Left renal pelvis (tissue), 4 donors: ENCODE results near the gene ACOT8. TPM values are rescaled to one million over a fixed set of nuclear protein-coding genes. Genes with fewer than 3 reads are reported as not detected.
"Not testable (repeated sequence)": the region's sequence is repeated elsewhere in the genome, so short reads cannot be mapped to it uniquely, and the experiment has no call there.

Experiments used
- DNase-seq, 4 donors: peaks; one replicate each; pipeline ENCODE4 v3.0.0-alpha.2; 2013; ENCODE audit warnings: low read depth in 4 of 4, low spot score in 3 of 4
- polyA plus RNA-seq, 4 donors: library from polyadenylated mRNA; unstranded; fragments of 120-200 nt; gene quantifications; one replicate each; pipeline ENCODE4 v1.2.1, GENCODE V29; 2013; ENCODE audit not compliant: insufficient read length in 4 of 4

Gene ACOT8
- polyA plus RNA-seq, 4 donors = 16.9 to 31.3 (median 22.8) TPM

DNA sequence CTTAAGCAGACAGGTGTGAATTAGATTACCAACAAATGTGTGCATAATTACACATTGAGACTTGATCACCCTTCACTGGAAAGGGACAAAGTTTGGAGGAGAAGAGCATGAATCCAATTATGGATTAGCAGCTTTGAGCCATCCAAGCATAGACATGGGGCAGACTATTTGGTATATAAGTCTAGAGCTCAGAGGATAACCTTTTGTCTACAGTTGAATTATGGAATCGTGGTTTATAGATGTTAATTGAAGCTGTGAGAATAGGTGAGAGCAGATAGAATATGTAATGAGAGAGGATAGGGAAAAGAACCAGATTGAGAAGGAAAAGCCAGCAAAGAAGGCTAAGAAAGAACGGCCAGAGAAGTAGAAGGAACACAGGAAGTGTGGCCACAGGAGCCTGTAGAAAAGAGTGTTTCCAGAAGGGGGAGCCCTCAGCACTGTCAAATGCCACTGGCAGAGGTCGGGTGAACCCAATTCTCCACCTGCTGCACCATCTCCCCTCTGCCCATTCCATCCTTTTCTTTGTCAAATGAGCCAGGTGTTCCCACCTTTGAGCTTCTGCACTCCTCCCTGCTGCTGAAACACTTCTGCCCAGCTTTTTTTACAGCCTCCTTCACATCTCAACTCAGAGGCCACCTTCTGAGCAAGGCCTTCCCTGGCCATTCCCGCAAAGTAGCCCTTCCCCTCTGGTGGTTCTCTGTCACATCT, 58.1 kb downstream of the ACOT8 start:
- no peak for DNase-seq

DNA sequence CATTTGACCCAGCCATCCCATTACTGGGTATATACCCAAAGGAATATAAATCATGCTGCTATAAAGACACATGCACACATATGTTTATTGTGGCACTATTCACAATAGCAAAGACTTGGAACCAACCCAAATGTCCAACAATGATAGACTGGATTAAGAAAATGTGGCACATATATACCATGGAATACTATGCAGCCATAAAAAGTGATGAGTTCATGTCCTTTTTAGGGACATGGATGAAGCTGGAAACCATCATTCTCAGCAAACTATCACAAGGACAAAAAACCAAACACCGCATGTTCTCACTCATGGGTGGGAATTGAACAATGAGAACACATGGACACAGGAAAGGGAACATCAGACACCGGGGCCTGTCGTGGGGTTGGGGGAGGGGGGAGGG, 59.2 kb downstream of the ACOT8 start:
- DNase-seq = not testable (repeated sequence)

DNA sequence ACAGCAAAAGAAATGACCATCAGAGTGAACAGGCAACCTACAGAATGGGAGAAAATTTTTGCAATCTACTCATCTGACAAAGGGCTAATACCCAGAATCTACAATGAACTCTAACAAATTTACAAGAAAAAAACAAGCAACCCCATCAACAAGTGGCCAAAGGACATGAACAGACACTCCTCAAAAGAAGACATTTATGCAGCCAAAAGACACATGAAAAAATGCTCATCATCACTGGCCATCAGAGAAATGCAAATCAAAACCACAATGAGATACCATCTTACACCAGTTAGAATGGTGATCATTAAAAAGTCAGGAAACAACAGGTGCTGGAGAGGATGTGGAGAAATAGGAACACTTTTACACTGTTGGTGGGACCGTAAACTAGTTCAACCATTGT, 59.7 kb downstream of the ACOT8 start:
- not testable (repeated sequence) for DNase-seq

DNA sequence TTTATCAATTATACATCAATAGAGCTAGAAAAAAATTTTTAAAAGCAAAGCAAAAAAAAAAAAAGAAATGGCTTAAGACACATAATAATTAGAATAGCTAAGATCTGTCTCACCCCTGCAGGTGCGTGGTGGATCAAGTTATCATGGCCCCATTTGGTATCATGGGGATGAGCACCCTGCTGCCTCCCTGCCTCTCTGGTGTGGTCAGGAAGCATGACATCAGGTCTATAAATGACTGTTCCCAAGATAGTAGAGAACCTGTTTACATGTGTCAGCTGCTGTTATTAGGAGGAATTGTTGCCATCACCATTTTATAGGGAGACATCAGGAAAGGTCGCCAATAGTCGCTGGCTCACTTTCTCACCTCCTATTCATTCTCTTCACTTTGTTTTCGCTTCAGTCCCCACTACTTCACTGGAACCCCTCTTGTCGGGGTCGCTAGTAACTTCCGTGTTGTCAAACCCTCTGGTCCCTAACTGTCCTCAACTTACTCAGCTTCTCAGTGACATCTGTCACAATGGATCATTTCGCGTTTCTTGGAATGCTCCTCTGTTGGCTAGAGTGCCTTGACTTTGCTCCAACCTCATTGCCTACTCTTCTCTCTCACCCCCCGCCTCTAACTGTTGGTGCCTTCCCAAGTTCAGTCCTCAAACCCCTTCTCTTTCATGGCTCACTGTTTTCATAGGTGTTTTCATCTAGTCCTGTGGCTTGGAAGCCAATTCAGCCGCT, 60.7 kb downstream of the ACOT8 start:
- no peak for DNase-seq

DNA sequence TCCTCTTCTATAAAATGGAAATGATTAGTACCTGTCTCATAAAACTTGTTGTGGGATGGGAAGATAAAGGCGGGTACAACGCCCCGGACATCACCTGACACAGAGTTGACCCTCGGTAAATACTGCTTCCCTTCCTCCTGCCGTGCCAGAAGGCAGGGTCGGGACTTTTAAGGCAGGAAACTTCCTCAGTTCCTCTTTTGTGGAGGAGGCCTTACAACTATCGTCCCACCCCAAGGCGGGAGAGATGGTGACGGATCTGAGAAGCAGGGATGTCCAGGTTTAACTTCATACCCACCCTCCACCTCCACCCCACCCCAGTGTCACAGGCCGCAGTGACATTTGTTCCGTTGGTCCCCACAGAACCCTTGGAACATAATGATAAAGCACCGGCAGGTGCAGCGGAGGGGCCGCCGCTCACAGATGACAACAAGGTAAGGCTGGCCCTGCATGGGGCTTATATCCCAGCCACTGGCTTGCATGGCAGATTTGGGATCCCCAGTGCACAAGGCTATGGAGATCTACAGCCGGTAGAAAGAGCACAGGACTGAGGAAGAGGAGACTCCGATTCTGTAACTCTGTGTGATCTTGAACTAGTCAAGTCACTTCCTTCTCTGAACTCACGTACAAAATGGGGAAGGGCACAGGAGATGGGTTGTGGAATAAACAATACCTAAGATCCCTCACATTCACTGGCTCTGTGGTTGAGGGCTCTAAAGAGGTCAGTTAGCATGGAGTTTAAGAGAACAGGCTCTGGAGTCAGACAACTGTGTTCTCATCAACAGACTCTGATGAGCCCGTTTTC, 64.7 kb downstream of the ACOT8 start:
- no peak for DNase-seq

Other genes starting within 250 kb of the ACOT8 start
- gene WFDC10A, start 227.7 kb downstream of the ACOT8 start, polyA plus RNA-seq = not detected
- gene WFDC9, start 226.1 kb downstream of the ACOT8 start, polyA plus RNA-seq = not detected
- not detected for gene WFDC11, start 187.2 kb downstream of the ACOT8 start, polyA plus RNA-seq
- under 1 TPM in 1 of 4 donors, not detected in 3; 0.13 TPM for gene WFDC13, start 155.4 kb downstream of the ACOT8 start, polyA plus RNA-seq
- not detected for gene WFDC10B, start 152.4 kb downstream of the ACOT8 start, polyA plus RNA-seq
- not detected for gene SPINT4, start 135.0 kb downstream of the ACOT8 start, polyA plus RNA-seq
- 1 to 10 TPM in 3 of 4 donors, under 1 TPM in 1; 0.90 to 1.6 (median 1.3) TPM for gene WFDC3, start 65.5 kb downstream of the ACOT8 start, polyA plus RNA-seq
- 10 to 100 TPM; 31.1 to 39.0 (median 34.4) TPM for gene DNTTIP1, start 65.4 kb downstream of the ACOT8 start, polyA plus RNA-seq
- gene UBE2C, start 44.7 kb downstream of the ACOT8 start, polyA plus RNA-seq = 10 to 100 TPM; 59.8 to 69.9 (median 67.4) TPM
- gene TNNC2, start 30.1 kb downstream of the ACOT8 start, polyA plus RNA-seq = 1 to 10 TPM in 1 of 4 donors, under 1 TPM in 3; 0.47 to 1.3 (median 0.58) TPM
- 10 to 100 TPM; 11.5 to 21.1 (median 15.8) TPM for gene SNX21, start 23.6 kb downstream of the ACOT8 start, polyA plus RNA-seq
- gene ZSWIM3, start 222 bp upstream of the ACOT8 start, polyA plus RNA-seq = 1 to 10 TPM; 4.2 to 5.6 (median 4.9) TPM
- 10 to 100 TPM; 11.1 to 19.4 (median 13.9) TPM for gene ZSWIM1, start 23.8 kb upstream of the ACOT8 start, polyA plus RNA-seq
- 1 to 10 TPM; 1.7 to 7.8 (median 2.8) TPM for gene SPATA25, start 30.2 kb upstream of the ACOT8 start, polyA plus RNA-seq
- gene NEURL2, start 33.8 kb upstream of the ACOT8 start, polyA plus RNA-seq = 10 to 100 TPM in 1 of 4 donors, 1 to 10 TPM in 3; 2.0 to 11.0 (median 4.3) TPM
- 100 to 1,000 TPM in 3 of 4 donors, 10 to 100 TPM in 1; 83.2 to 156 (median 115) TPM for gene CTSA, start 33.9 kb upstream of the ACOT8 start, polyA plus RNA-seq
- gene PLTP, start 54.8 kb upstream of the ACOT8 start, polyA plus RNA-seq = 100 to 1,000 TPM in 3 of 4 donors, 10 to 100 TPM in 1; 72.7 to 139 (median 126) TPM
- 10 to 100 TPM; 41.1 to 49.7 (median 43.7) TPM for gene PCIF1, start 77.3 kb upstream of the ACOT8 start, polyA plus RNA-seq
- 10 to 100 TPM; 11.6 to 17.9 (median 12.5) TPM for gene ZNF335, start 114.8 kb upstream of the ACOT8 start, polyA plus RNA-seq
- under 1 TPM; 0.24 to 0.81 (median 0.42) TPM for gene MMP9, start 151.5 kb upstream of the ACOT8 start, polyA plus RNA-seq
- gene SLC12A5, start 171.8 kb upstream of the ACOT8 start, polyA plus RNA-seq = 1 to 10 TPM in 2 of 4 donors, under 1 TPM in 2; 0.85 to 2.3 (median 1.5) TPM
- gene NCOA5, start 232.6 kb upstream of the ACOT8 start, polyA plus RNA-seq = 10 to 100 TPM; 47.0 to 59.8 (median 58.5) TPM